ENCODE results near the gene MINDY4. TPM values are rescaled to one million over a fixed set of nuclear protein-coding genes. Genes with fewer than 3 reads are reported as not detected.

The MINDY4 gene
- total RNA-seq, 6 experiments from 2014 or later = 1.2 to 3.2 (median 2.3) TPM

DNA sequence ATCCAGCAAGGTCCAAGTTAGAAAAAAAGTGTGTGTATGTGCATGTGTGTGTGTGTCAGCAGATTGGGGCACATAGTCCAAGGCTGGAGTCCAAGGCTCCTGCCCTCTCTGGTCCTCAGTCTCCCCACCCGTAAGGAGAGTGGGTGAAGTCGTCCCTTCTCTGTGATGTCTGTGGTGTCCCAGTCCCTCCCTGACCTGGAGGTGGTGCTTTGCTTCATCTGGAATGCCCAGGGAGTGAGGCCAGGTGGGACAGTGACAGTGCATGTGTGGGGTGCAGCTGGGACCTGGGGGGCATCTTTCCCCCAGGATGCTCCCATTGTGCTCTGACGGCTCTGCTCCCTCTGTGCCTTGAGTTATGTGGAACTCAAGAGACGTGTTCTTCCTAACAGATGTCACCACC lies 158.5 kb downstream of the MINDY4 start:
- WGBS (ENCODE audit: insufficient coverage, low coverage, low lambda C conversion rate, missing lambda C conversion rate) = 80% methylated on average over 1 of the region's 4 CpGs
- ATAC-seq (no peak), DNase-seq (peak in 2 of 3 donors; percentile 19 to 20)

DNA sequence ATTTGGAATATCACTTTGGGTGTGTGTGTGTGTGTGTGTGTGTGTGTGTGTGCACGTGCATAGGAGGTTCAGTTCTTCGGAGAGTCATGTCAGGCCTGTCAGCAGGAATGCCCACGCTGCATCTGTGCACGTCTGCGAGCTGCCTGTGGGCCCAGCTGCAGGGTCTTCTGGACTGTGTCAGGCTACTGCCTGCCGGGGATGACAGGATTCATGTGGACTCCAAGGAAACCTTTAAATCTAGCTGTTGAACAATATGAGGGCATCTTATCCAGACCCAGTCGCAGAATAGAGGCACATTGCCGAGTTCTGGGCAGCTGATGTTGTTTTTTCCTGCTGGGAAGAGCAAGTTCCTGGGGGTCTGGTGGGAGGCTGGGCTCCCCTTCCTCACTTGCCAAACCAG lies 159.4 kb downstream of the MINDY4 start:
- Histone ChIP-seq H3K4me1 (no peaks in the 10 kb centered on the region), H3K36me3 (no peaks in the 10 kb centered on the region), H3K27me3 (no peaks in the 10 kb centered on the region), H3K9me3 (no peaks in the 10 kb centered on the region), H3K27ac (no peak overlapping the region), H3K4me3 (no peak overlapping the region)
- no peak for ATAC-seq
- DNase-seq = peak in 2 of 3 donors; percentile 12 to 28
- intact Hi-C loops (cut with DNase I) = no loop called here
- TF ChIP-seq POLR2A (IDR thresholded peaks at IDR 0.05) = no peak
- TF ChIP-seq, protein P1, sequence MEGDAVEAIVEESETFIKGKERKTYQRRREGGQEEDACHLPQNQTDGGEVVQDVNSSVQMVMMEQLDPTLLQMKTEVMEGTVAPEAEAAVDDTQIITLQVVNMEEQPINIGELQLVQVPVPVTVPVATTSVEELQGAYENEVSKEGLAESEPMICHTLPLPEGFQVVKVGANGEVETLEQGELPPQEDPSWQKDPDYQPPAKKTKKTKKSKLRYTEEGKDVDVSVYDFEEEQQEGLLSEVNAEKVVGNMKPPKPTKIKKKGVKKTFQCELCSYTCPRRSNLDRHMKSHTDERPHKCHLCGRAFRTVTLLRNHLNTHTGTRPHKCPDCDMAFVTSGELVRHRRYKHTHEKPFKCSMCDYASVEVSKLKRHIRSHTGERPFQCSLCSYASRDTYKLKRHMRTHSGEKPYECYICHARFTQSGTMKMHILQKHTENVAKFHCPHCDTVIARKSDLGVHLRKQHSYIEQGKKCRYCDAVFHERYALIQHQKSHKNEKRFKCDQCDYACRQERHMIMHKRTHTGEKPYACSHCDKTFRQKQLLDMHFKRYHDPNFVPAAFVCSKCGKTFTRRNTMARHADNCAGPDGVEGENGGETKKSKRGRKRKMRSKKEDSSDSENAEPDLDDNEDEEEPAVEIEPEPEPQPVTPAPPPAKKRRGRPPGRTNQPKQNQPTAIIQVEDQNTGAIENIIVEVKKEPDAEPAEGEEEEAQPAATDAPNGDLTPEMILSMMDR (IDR thresholded peaks at IDR 0.05) = no peak
- WGBS (ENCODE audit: insufficient coverage, low coverage, low lambda C conversion rate, missing lambda C conversion rate) = 58% methylated on average over 2 of the region's 8 CpGs

More for the DNA sequence above, 158.5 kb downstream of the MINDY4 start:
- TF ChIP-seq POLR2A (IDR thresholded peaks at IDR 0.05) = no peak
- TF ChIP-seq, protein P1 (IDR thresholded peaks at IDR 0.05) = no peak
- H3K4me3 ChIP-seq = no peak overlapping the region
- H3K36me3 ChIP-seq = no peaks in the 10 kb centered on the region
- H3K27ac ChIP-seq = no peak overlapping the region
- no peaks in the 10 kb centered on the region for H3K4me1 ChIP-seq
- intact Hi-C loops (cut with DNase I) = no loop called here
- no peaks in the 10 kb centered on the region for H3K27me3 ChIP-seq
- H3K9me3 ChIP-seq = no peaks in the 10 kb centered on the region

DNA sequence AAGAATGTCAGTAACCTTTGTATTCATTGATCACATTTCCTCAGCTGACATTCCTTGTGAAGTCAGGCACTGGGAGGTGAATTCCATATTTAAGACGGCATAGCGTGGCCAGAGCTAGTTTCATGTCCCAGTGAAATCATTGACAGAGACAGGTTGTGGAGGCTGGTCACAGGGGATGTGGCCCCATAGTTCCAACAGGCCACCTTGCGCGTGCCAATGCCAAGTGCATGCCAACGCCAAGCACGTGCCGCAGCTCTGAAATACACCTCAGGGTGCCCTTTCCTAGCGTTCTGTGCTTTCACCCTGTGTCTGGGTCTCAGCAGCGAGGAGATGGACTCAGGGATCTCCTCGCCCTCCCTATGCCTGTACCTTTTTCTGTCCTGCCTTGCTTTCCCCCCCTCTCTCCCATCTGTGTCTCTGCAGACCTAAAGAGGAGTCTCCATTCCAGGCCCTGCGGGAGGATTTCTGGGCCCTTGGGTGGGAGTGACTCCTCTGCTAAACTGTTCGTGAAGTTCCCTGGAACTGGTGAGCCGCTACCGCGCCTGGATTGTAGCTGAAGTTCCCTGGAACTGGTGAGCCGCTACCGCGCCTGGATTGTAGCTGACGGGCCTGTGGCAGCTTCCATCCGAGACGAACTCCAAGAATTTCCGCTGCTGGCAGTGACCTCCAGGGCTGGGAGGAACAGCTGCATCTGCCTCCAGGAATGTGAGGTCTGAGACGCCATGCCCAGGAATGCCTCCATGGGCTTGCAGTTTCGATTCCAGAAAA lies 160.1 kb downstream of the MINDY4 start:
- H3K9me3 ChIP-seq = no peaks in the 10 kb centered on the region
- H3K27me3 ChIP-seq = no peaks in the 10 kb centered on the region
- no peaks in the 10 kb centered on the region for H3K4me1 ChIP-seq
- no peak overlapping the region for H3K4me3 ChIP-seq
- 79% methylated on average over 13 of the region's 24 CpGs for WGBS (ENCODE audit: insufficient coverage, low coverage, low lambda C conversion rate, missing lambda C conversion rate)
- no peaks in the 10 kb centered on the region for H3K36me3 ChIP-seq
- peak overlapping the region in 1 of 3 donors; percentile 26 for H3K27ac ChIP-seq
- intact Hi-C loops (cut with DNase I) = no loop called here
- TF ChIP-seq POLR2A (IDR thresholded peaks at IDR 0.05) = no peak
- TF ChIP-seq, protein P1 (IDR thresholded peaks at IDR 0.05) = no peak
- ATAC-seq (peak in 1 of 4 donors; percentile 32), DNase-seq (peak in 2 of 3 donors; percentile 43 to 52)

DNA sequence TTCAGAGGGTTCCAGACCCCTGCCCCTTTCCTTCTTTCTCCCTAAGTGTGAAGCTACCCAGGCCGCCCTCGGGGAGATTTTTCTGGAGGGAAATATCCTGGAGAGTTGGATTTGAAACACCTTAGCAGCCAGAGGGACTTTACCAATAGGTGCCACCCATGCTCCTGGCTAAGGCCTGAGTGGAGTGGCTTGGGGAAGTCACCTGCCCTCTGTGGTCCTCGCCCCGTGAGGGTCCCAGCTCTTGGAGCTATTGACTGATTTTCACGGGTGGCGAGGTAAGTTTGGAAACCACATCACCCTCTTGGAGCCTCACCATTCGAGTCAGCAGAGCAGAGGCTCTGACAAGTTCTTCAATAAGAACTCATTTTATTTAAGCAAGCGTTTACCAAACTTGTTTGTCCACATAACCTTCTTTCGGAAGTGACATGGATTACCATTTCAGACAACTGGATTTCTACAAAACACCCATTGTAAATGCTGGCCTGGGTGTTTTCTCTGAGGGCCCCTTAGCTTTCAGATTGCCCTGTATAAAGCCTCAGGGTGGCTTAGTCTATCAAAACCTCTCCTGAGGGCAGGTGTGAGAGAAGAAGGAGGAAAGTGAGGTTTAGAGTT lies 160.8 kb downstream of the MINDY4 start:
- no peaks in the 10 kb centered on the region for H3K9me3 ChIP-seq
- no peak overlapping the region for H3K4me3 ChIP-seq
- DNase-seq = no peak
- WGBS (ENCODE audit: insufficient coverage, low coverage, low lambda C conversion rate, missing lambda C conversion rate) = 77% methylated on average over 2 of the region's 9 CpGs
- H3K27ac ChIP-seq = peak overlapping the region in 1 of 3 donors; percentile 26
- H3K36me3 ChIP-seq = no peaks in the 10 kb centered on the region
- intact Hi-C loops (cut with DNase I) = no loop called here
- TF ChIP-seq, protein P1 (IDR thresholded peaks at IDR 0.05) = no peak
- no peak for TF ChIP-seq POLR2A (IDR thresholded peaks at IDR 0.05)
- H3K27me3 ChIP-seq = no peaks in the 10 kb centered on the region
- no peaks in the 10 kb centered on the region for H3K4me1 ChIP-seq
- no peak for ATAC-seq

Data from right lobe of liver (tissue), 6 donors.